Measurements from ENCODE around the gene COL21A1.
A peak's percentile ranks its signal among the peaks of the same experiment; 100 is the strongest.
"Not testable (repeated sequence)": the region's sequence is repeated elsewhere in the genome, so short reads cannot be mapped to it uniquely, and the experiment has no call there.

The COL21A1 gene

DNA sequence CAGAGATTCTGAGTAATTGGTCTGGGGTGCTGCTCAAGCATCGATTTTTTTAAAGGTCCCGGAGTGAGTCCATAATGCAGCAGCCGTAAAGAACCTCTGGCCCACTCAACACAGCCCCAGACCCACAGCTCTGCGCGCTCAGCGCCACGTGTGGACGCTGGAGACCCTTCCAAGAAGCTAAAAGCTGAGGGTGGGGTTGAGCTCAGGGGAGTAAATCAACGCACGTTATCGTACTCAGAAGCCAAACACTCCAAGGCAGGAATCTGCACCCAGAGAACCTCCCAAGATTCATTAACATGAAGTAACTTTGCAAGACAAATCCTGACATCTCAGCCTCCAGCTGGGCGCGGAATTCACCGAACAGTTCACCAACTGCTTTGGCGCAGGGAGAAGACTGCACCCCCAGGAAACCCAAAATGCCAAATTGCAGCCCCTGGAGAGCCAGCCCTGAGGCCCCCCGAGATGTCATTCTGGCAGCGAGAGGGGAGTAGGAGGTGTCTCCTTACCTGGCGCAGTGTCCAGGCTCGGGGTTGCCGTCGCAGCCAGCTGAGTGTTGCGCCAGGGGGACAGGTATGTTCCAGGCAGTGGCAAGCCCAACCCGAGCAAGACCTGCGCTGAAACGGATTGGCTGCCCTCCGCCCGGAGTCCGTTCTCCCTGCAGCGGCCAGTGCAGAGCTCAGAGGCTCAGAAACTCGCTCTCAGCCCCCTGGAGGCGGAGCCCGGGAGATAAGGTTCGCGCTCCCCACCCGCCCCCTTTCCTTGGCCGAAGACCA, at the start of gene COL21A1:
TSS of gene COL21A1 (minus strand) at position 700 of the 773 bp plus-strand sequence. CDS start 64,962 bp downstream, outside the sequence.
- no peak for DNase-seq (ENCODE audit: low spot score)

DNA sequence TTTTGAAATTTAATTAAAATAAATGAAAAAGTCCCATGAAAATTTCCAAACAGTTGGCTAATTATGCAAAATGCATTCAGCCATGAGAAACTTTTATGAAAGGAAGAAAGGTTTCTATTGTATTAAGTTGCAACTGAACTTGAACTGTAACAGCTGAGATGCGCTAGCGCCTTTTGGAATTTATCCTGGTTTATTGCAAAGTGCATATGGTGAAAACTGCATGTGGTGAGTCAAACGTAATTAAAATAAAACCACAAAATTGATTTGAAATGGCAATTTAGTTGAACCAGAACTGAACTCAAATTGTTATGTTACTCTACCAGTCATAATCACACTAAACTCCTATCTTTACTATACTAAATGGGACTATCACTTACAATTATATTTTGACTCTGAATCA, 46.4 kb upstream of the COL21A1 start:
- DNase-seq (ENCODE audit: low spot score): no peak

DNA sequence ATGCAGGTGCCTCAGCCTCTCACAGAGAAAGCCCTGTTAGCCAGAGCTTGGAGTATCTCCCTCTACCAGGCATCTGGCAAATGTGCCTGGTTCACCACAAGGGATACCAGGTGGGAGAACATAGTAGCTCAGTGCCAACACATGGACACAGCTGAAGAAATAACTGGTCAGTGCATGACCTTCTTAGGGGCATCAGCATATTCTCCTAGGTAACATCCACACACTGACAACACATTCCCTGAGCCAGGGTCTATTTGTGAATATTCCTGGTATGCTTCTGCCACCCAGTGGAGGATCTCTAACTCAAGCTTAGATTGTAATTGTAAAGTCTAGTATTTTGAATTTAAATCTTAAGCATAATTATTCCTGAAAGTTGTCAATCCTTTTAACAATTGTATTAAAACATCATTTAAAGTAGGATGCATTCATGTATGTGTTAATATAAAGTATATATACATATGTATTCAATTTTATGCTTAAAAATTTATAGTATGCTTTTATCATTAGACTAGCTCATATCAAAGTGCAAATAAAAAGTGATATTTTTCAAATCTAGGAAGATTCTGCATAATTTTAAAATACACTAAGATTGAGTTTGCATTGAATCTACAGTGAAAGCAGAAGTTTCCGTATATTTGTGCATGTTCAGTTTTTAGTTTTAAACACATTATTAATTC, 45.3 kb upstream of the COL21A1 start:
- DNase-seq (ENCODE audit: low spot score): peak; percentile 69

DNA sequence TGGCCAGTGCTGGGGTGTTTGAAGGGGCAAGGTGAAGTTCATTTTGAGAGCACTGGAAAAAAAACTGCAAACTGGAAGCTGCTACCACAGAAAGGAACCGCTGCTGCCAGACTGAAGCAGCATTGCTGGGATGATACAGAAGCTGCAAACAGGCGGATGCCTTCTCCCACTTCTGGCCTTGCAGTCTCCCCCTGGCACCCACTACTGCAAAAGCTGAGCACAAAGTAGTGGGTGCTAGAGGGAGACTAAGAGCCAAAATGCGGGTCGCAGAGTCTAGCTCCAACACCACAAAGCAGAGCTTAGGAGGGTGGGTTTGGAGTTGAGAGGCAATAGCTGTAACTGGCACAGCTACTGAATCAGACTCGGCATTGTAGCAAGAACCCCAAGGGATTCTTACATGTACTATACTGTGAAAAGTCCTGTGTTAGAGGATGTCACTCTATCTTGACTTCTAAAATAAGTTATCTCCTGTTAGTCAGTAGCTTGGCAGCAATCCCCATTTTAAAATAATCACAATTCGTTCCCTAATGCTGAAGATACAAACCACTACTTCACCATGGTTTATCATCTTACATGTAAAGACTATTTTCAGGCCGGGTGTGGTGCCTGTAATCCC, 44.0 kb upstream of the COL21A1 start:
- DNase-seq (ENCODE audit: low spot score): no peak

DNA sequence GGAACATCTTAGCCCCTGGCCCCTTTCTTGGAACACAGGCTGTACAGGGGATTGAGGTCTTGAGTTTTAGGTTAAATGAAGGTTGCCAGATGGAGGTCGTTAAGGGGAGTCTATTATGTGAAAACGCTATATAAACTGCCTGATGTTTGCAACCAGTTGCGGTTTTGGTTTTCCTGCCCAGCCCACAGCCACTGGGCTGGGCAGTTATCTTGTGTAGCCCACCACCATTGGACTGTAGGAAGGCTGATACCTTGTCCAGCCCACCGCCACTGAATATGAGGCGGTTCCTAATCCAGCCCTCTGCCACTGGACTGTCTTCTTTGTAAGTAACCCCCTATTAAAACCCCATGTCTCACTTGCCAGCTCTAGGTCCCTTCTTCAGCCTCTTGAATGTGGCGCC, 42.3 kb upstream of the COL21A1 start:
- DNase-seq (ENCODE audit: low spot score): no peak

DNA sequence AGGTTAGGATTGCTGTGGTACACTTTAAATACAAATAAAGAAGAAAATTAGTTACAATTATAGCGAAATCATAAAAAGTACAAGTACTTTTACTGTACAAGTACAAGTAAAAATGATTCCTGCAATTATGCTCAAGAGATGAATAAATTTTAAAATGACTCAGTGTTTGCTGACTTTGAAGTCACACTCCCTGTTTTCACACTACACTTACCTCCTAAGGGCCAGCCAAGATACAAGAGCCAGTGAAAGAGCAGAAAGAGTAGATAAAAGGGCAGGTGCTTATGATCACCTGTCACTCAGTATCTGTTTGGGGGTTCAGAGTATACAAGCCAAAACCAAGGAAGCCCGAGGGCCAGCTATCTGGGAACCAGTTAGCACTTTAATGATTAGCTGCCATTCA, 41.0 kb upstream of the COL21A1 start:
- no peak for DNase-seq (ENCODE audit: low spot score)

DNA sequence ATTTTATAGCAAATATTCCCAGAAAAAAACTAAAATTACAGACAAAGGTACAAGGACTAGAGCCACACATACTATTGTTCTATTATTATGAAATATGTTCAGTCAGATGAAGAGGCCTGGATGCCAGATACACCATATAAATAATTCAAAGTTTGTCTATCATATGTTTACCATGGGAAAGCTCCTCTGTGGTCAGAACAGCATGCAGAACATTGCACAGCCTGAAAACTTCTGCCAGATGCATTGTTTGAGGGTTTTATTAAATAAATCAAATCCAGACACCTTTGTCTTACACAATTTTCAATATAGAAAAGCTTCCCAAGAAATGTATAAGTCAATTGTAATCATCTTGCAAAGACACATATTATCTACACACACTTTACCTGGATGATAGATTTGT, 35.0 kb upstream of the COL21A1 start:
- DNase-seq (ENCODE audit: low spot score): no peak

DNA sequence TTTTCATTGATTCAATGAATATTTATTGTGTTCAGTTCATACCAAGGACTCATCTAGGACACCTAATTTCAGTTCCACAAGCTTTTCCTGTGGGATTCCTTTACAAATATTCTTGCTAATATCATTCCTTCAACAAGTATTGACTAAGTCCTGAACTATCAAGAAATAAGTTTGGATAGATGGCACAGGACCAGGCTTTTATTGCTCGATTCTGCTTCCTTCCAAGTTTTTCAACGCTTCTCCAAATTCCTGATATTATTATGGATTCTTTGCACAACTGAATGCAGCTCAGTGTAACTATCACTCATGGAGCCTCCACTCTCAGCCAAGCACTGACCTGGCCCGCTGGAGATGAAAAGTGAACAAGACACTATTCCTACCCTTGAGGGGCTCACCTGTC, 32.7 kb upstream of the COL21A1 start:
- no peak for DNase-seq (ENCODE audit: low spot score)

DNA sequence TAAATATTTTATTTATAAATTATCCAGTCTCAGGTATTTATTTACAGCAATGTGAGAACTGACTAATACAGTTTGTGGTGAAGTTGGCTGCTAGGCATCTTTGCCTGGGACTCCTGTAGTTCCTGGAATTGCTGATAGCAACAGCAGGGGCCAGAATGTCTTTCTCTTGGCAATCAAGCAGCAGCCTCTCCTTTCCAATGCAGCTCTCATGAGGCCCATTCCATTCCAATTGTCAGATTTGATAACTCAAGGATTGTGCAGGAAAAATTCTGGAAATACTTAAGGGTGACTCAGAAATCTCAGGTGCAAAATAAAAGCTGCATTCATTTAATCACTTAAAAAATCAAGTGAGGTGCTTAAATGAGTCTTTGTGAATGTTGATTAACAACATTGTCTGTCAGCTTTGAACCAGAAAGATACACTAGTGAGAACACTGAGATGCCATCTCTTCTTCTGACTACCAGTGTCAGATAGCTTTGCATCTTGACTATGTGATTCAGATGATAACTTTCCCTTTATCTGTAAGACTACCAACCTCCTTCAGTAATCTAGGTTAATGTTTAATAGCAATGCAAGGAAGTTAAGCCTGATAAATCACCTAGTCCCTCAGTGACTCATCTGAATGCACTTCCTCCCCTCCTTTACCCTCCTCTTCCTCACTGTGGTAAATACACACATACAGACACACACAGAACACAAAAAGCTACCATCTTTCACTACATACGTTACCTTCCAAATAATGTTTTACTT, 32.1 kb upstream of the COL21A1 start:
- DNase-seq (ENCODE audit: low spot score): peak; percentile 10

DNA sequence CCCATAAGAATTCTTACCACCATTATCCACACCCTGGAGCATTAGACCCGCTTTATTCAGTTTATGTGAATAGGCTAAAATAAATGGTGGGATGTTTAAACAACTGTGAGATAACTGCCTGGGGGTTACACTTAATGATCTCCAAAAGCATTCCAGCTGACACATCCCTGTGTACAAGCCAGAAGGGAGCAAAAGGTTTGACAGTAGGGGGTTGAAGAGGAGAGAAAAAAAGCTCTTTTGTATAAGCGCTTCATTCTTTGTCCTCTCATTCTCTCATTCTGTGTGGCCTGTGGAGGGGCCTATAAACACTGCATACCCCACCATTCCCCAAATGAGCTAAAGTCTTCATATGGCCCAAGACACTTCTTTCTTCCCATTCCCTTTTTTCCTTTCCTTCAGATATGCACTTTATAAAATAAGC, 30.8 kb upstream of the COL21A1 start:
- DNase-seq (ENCODE audit: low spot score): no peak

DNA sequence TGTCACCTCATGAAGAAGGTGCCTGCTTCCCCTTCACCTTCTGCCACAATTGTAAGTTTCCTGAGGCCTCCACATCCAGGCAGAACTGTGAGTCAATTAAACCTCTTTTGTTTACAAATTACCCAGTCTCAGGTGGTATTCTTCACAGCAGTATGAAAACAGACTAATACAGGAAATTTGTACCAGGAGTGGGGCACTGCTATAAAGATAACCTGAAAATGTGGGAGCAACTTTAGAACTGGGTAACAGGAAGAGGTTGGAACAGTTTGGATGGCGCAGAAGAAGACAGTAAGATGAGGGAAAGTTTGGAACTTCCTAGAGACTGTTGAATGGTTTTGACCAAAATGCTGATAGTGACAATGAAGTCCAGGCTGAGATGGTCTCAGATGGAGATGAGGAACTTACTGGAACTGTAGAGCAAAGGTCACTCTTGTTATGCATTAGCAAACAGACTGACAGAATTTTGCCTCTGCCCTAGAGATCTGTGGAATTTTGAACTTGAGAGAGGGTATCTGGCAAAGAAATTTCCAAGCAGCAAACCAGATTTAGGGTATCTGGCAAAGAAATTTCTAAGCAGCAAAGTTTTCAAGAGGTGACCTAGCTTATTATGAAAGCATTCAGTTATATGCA, 23.5 kb upstream of the COL21A1 start:
- no peak for DNase-seq (ENCODE audit: low spot score)

DNA sequence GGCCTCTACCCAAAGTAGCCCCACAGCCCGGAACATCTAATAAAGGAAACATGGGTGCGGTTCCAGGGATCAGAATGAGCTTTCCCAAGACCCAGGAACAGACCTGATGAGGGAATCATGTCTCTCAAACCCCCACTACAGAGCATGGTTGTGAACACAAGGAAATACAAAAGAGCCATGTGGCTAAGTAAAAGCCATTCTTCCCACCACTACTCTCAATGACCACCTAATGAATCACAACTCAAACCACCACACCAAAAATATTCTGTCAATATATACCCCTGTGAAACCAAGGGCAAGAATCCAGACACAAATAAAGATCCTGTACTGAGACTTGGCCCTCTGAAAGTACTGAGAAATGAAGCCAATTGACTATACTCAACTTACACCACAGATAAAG, 20.9 kb upstream of the COL21A1 start:
- no peak for DNase-seq (ENCODE audit: low spot score)

DNA sequence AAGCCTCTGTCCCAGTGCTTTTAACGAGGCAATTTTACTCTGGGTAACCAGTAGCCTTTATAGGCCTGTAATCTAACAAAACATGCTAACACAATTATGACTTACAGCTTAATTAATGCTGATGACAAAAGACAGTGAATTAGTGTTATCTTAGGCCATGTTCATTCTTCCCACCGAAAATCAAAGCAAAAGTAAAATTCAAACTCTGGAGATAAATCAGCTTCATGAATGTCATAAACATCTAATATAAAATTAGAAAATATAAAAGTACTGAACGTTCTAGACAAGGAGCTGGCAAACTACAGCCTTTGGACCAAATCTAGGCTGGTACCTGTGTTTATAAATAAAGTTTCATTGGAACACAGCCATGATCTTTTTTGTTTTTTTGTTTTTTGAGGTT, 18.6 kb upstream of the COL21A1 start:
- DNase-seq (ENCODE audit: low spot score): no peak

DNA sequence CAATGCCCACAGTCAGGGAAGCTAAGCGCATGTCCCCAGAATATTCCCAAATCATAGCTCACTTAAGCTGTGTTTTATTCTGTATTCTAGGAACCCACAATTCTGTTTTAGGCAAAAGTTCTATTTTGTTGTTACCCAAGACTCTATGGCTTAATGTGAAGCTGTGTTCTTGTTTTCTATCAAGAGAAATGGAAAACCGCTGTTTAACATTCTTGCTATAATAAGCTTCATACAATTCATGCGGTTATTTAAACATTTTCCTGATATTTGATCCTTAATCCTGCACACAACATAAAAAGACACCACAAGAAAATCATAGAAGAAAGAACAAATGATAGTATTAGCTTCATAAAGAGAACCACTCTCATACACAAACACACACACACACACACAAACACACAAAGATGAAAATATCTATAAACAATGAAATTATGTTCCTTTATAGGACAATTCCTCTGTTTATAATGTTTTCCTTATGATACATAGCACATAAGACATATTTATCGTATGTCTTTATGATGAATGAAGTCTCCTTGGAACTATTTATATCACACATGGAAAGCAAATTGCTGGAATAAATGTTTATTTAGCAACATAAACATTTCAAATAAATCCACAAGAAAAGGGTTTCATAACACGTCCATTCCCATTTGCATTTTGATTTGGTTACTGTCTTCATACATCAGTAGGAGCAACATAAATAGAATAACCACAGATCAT, 16.4 kb upstream of the COL21A1 start:
- no peak for DNase-seq (ENCODE audit: low spot score)

DNA sequence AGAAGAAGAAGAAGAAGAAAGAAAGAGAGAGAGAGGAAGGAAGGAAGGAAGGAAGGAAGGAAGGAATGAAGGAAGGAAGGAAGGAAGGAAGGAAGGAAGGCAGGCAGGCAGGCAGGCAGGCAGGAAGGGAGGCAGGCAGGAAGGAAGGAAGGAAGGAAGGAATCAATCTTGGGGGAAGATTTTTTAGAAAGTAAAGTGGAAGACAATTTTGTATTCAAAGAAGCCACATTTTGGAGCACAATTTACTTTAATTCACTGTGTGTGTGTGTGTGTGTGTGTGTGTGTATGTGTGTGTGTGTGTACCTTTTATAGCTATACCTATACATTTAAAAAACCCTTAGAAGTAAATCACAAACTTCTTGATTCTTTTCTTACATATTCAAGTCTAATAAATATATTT, 13.2 kb upstream of the COL21A1 start:
- not testable (repeated sequence) for DNase-seq (ENCODE audit: low spot score)

DNA sequence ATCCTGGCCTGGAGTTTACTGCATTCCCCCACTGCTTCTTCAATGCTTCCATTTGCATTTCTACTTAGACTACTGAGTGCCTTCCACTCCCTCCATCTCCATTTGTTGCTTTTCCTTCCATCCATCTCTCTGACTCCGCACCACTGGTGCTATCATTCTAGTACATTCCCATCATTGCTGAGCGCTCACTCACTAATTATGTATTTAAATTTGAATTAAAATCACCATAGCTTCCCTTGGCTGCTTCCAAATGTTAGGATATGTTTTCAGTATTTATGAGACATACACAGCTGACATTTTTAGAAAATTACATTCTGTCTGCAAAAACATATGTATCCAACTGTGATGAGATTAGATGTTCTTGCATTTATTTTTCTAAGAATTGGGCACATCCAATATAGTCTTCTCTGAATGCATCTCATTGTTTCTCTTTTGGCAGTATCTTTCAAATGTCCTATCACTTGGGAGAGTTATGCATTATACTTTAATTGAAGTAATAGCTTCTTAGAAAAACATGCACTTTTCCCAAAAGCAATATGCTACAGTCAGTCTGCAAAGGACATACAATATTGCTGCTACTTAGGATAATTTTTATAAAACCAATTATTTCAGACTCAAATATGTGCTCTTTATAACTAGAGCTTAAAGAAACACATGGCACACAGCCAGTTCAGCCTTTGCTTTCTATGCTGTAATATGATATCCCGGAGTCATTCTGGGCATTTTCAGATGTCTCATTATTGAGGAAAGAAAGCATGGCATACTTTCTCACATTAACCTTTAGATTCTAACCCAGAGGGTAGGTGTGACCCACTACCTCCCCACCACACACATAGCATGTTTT, 12.1 kb upstream of the COL21A1 start:
- no peak for DNase-seq (ENCODE audit: low spot score)

DNA sequence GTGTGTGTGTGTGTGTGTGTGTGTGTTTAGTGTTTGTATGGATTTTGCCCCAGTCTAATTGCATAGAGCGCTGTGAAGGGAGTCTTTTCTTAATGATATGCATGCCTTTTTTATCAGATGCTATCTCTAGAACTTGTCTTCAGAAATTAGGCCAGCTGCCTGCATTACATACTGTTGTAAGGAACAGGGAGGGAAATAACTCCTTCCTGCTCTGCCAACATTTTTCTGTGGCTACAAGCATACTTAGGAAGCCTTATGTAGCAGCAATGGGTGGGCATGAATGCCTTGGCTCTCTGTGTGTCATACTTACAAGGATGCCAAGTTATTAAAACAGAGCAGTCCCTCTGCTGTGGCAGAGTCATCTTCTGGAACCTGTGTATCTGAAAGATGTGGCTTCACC, 8.0 kb upstream of the COL21A1 start:
- no peak for DNase-seq (ENCODE audit: low spot score)

DNA sequence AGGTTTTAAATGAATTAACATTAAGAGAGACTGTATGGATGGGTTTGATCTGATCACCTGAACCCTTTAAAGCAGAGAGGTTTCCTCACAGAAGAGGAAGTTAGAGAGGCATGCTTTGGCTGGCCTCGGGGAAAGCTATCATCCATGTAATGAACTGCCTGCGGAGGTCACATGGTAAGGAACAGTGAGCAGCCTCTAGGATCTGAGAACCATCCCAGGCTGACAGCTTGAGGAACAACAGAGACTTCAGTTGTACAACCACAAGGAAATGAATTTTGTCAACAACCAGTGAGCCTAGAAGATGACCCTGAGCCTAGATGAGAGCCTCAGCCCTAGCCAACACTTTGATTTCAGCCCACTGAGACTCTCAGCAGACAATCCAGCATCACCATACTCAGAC, 2.9 kb upstream of the COL21A1 start:
- no peak for DNase-seq (ENCODE audit: low spot score)

DNA sequence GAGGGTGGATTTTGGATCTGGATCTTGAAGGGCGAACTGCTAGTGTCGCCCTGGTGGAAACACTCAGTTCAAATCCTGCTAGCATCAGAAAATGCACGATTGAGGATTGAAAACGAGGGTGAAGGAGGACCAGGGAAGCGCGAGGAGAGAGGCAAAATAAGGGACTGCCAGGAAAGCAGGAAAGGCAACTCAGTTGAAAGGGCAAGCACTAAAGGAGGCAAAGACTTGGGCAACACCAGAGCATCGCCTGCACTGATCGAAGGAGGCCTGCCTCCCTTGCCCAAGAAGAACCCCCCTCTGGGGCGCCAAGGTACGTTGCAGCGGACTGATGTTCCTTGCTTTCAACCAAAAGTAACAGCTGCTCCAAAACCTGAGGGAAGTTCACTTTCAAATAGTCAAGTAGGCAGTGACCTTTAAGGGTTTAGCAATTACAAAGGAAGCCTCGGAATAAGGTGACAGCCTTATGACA, 308 bp upstream of the COL21A1 start:
- DNase-seq (ENCODE audit: low spot score): no peak

DNA sequence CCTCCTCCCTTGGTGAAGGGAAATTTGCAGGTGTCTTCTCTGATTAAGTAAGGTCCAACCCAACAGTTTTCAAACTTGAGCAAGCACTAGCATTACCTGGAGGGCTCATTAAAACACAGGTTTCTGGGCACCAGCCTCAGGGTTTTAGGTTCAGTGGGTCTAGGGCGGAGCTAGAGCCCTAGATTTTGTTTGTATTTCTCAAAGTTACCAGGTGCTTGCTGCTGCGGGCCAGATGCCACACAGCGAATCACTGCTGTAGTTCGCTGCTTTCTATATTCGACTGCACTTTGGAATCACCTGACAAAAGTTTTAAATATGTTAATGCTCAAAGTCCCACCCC, 869 bp downstream of the COL21A1 start:
- DNase-seq (ENCODE audit: low spot score): no peak
